Ectodermal cell (in vitro differentiated cells): ENCODE measurements around the gene ABCA8. TPM values are rescaled to one million over a fixed set of nuclear protein-coding genes. Genes with fewer than 3 reads are reported as not detected.
"Not testable (repeated sequence)": the region's sequence is repeated elsewhere in the genome, so short reads cannot be mapped to it uniquely, and the experiment has no call there.

Experiments used
- H3K27ac ChIP-seq: 2 replicates; pipeline ENCODE4 v1.7.0; 2013; ENCODE audit warnings: mild to moderate bottlenecking, low read depth, low read length; ENCODE audit not compliant: insufficient read depth, poor library complexity, severe bottlenecking
- H3K27me3 ChIP-seq: 2 replicates; pipeline ENCODE4 v1.7.0; 2013; ENCODE audit warnings: mild to moderate bottlenecking, low read length; ENCODE audit not compliant: insufficient read depth, control insufficient read depth, poor library complexity, severe bottlenecking
- H3K36me3 ChIP-seq: one replicate; pipeline ENCODE4 v1.7.0; 2013; ENCODE audit warnings: low read length; ENCODE audit not compliant: control insufficient read depth, insufficient read depth
- H3K4me1 ChIP-seq: one replicate; pipeline ENCODE4 v1.7.0; 2013; ENCODE audit warnings: low read length; ENCODE audit not compliant: control insufficient read depth, insufficient read depth
- H3K4me3 ChIP-seq: 2 replicates; pipeline ENCODE4 v1.7.0; 2013; ENCODE audit warnings: low read depth, low read length, control low read depth; ENCODE audit not compliant: insufficient read depth
- H3K9me3 ChIP-seq: 2 replicates; pipeline ENCODE4 v1.7.0; 2013; ENCODE audit warnings: mild to moderate bottlenecking, low read length, moderate library complexity; ENCODE audit not compliant: control insufficient read depth
- WGBS, 2 experiments: methylation state at CpG; one replicate each; pipeline ENCODE4 v1.1.7; 2013; ENCODE audit warnings: missing lambda C conversion rate in 2 of 2; 5-methylcytosine and 5-hydroxymethylcytosine counted together
- polyA plus RNA-seq, 4 experiments: library from polyadenylated mRNA; stranded (reverse); fragments of 50-300 nt; gene quantifications; one replicate each; pipeline ENCODE4 v1.2.3, GENCODE V29; 2013

Gene ABCA8
- polyA plus RNA-seq (2013, experiment 1 of 4): not detected
- 0.18 TPM for polyA plus RNA-seq (2013, experiment 2 of 4)
- polyA plus RNA-seq (2013, experiment 3 of 4): 0.37 TPM
- 0.89 TPM for polyA plus RNA-seq (2013, experiment 4 of 4)

- 80 to 88% methylated on average over 4 of the region's 4 CpGs for WGBS, 2 experiments
- Histone ChIP-seq H3K4me3 (no peak within 1 kb of the TSS), H3K36me3 (no peaks in the 10 kb centered on the region), H3K4me1 (no peaks in the 10 kb centered on the region), H3K27me3 (no peaks in the 10 kb centered on the region), H3K27ac (no peak within 1 kb of the TSS), H3K9me3 (no peaks in the 10 kb centered on the region)
These were observed at the start of gene ABCA8 for GRCh38 chr17:68955181-68955841. TSS of gene ABCA8 (minus strand) at chr17:68955392. CDS start at chr17:68942034, 13,358 bp downstream.

- H3K27ac ChIP-seq, H3K4me3 ChIP-seq, H3K9me3 ChIP-seq, H3K36me3 ChIP-seq, H3K27me3 ChIP-seq, H3K4me1 ChIP-seq: not testable (repeated sequence)
- WGBS, 2 experiments: 75 to 84% methylated on average over 19 of the region's 27 CpGs
These were observed 49.6 kb upstream of the ABCA8 start for GRCh38 chr17:69004759-69005158.

DNA sequence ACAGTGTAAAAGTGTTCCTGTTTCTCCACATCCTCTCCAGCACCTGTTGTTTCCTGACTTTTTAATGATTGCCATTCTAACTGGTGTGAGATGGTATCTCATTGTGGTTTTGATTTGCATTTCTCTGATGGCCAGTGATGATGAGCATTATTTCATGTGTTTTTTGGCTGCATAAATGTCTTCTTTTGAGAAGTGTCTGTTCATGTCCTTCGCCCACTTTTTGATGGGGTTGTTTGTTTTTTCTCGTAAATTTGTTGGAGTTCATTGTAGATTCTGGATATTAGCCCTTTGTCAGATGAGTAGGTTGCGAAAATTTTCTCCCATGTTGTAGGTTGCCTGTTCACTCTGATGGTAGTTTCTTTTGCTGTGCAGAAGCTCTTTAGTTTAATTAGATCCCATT is 44.6 kb upstream of the ABCA8 start:
- no CpG with 5 or more reads among the region's 3 CpGs for WGBS, 2 experiments
- H3K9me3 ChIP-seq, H3K27me3 ChIP-seq, H3K4me3 ChIP-seq, H3K4me1 ChIP-seq, H3K36me3 ChIP-seq, H3K27ac ChIP-seq: not testable (repeated sequence)

DNA sequence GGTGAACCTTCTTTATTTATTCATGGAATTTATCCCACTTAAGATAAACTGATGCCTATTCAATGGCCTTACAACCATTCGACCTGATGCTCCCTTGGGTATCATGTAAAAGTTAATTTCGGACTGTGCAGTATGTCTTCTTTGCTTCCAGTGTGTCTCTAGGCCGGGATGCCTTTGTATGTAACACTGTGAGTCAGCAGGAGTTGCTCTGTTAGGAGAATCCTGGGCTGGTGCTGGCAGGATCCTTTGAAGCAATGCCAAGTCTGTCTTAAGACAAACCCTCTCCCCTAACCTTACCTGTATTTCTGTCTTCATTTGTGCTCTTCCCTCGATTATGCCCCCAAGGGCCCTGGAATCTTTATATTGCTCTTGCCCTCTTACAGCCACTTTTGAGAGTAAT is 37.9 kb upstream of the ABCA8 start:
- Histone ChIP-seq H3K9me3 (no peaks in the 10 kb centered on the region), H3K36me3 (no peaks in the 10 kb centered on the region), H3K4me1 (no peaks in the 10 kb centered on the region), H3K27me3 (no peaks in the 10 kb centered on the region), H3K27ac (no peak overlapping the region), H3K4me3 (no peak overlapping the region)
- 82 to 88% methylated on average over 4 of the region's 4 CpGs for WGBS, 2 experiments

- H3K27ac ChIP-seq: no peak overlapping the region
- H3K36me3 ChIP-seq: no peaks in the 10 kb centered on the region
- no peaks in the 10 kb centered on the region for H3K4me1 ChIP-seq
- no peaks in the 10 kb centered on the region for H3K27me3 ChIP-seq
- no peak overlapping the region for H3K4me3 ChIP-seq
- 73 to 77% methylated on average over 4 of the region's 4 CpGs for WGBS, 2 experiments
- H3K9me3 ChIP-seq: no peaks in the 10 kb centered on the region
These were observed 32.8 kb upstream of the ABCA8 start for GRCh38 chr17:68987966-68988365.

GRCh38 chr17:68981288-68981687 is 26.1 kb upstream of the ABCA8 start:
- WGBS, 2 experiments: 86 to 89% methylated on average over 2 of the region's 2 CpGs
- Histone ChIP-seq H3K4me1 (no peaks in the 10 kb centered on the region), H3K27me3 (no peaks in the 10 kb centered on the region), H3K27ac (no peak overlapping the region), H3K4me3 (no peak overlapping the region), H3K9me3 (no peaks in the 10 kb centered on the region), H3K36me3 (no peaks in the 10 kb centered on the region)

DNA sequence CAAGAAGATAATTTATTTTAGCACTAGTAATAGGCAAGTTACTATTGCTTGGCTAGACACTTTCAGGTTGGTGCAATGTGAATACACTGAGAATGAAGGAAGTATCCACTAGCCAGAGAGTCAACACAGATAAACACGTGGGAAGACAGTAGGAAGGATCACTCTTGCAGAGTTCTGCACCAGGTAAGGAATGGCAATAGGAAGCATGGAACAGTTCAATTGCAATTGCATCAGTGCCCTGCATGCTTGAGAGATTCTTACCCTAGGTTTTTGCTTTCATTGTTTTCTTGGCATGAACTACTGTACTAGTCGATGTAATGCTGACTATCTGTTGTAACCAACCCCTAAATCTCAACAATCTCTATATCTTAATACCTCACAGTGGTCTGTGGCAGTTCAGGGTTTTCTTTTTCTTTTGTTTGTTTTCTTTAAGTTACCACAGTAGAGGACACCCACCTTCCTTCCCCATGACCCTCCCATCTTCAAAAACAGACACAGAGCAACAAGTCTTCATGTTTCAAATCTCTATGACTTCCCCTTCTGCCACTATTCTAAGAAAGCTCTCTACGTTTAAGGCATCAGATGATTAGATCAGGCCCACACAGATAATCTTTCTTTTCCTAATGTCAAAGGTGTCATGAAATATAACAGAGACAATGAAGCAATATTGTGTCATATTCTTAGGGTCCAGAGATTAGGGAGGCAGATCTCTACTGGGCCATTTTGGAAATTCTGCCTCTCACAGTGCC is 18.1 kb upstream of the ABCA8 start:
- Histone ChIP-seq H3K27ac (no peak overlapping the region), H3K27me3 (no peaks in the 10 kb centered on the region), H3K36me3 (no peaks in the 10 kb centered on the region), H3K9me3 (no peaks in the 10 kb centered on the region), H3K4me3 (no peak overlapping the region), H3K4me1 (no peaks in the 10 kb centered on the region)
- WGBS, 2 experiments: 88 to 92% methylated on average over 3 of the region's 3 CpGs

GRCh38 chr17:68972119-68972704 is 17.0 kb upstream of the ABCA8 start:
- no peaks in the 10 kb centered on the region for H3K36me3 ChIP-seq
- no peak overlapping the region for H3K27ac ChIP-seq
- no peaks in the 10 kb centered on the region for H3K9me3 ChIP-seq
- no peak overlapping the region for H3K4me3 ChIP-seq
- WGBS, 2 experiments: 67% methylated on average over 4 of the region's 4 CpGs; no CpG with 5 or more reads in 1 of the 2 experiments
- no peaks in the 10 kb centered on the region for H3K4me1 ChIP-seq
- H3K27me3 ChIP-seq: no peaks in the 10 kb centered on the region

GRCh38 chr17:68969101-68969500 is 13.9 kb upstream of the ABCA8 start:
- H3K4me1 ChIP-seq: no peaks in the 10 kb centered on the region
- no peak overlapping the region for H3K4me3 ChIP-seq
- 90 to 93% methylated on average over 4 to 5 of the region's 5 CpGs for WGBS, 2 experiments
- H3K27me3 ChIP-seq: no peaks in the 10 kb centered on the region
- H3K36me3 ChIP-seq: no peaks in the 10 kb centered on the region
- H3K9me3 ChIP-seq: no peaks in the 10 kb centered on the region
- H3K27ac ChIP-seq: no peak overlapping the region

- 90 to 98% methylated on average over 3 of the region's 4 CpGs for WGBS, 2 experiments
These were observed 8.8 kb upstream of the ABCA8 start for GRCh38 chr17:68963958-68964357.

More at GRCh38 chr17:68963958-68964357, 8.8 kb upstream of the ABCA8 start:
- Histone ChIP-seq H3K4me1 (no peaks in the 10 kb centered on the region), H3K27me3 (no peaks in the 10 kb centered on the region), H3K4me3 (no peak overlapping the region), H3K27ac (no peak overlapping the region), H3K36me3 (no peaks in the 10 kb centered on the region), H3K9me3 (no peaks in the 10 kb centered on the region)
